H54 (cell line): ENCODE measurements around the gene ZNF575.
"Not testable (repeated sequence)": the region's sequence is repeated elsewhere in the genome, so short reads cannot be mapped to it uniquely, and the experiment has no call there.

Experiments
- DNase-seq: peaks from one replicate; pipeline ENCODE4 v3.0.0; 2011; ENCODE audit warnings: low spot score, mixed read lengths; ENCODE audit not compliant: insufficient read length
- FAIRE-seq: peaks from 3 replicates; lab custom pipeline; 2011; peaks lifted over from hg19 to GRCh38; lab: Jason Lieb, UNC
- POLR2A ChIP-seq: IDR thresholded peaks from 2 replicates; pipeline ENCODE4 v1.6.1; 2011; ENCODE audit warnings: low read depth, mild to moderate bottlenecking, low read length

The ZNF575 gene

DNA sequence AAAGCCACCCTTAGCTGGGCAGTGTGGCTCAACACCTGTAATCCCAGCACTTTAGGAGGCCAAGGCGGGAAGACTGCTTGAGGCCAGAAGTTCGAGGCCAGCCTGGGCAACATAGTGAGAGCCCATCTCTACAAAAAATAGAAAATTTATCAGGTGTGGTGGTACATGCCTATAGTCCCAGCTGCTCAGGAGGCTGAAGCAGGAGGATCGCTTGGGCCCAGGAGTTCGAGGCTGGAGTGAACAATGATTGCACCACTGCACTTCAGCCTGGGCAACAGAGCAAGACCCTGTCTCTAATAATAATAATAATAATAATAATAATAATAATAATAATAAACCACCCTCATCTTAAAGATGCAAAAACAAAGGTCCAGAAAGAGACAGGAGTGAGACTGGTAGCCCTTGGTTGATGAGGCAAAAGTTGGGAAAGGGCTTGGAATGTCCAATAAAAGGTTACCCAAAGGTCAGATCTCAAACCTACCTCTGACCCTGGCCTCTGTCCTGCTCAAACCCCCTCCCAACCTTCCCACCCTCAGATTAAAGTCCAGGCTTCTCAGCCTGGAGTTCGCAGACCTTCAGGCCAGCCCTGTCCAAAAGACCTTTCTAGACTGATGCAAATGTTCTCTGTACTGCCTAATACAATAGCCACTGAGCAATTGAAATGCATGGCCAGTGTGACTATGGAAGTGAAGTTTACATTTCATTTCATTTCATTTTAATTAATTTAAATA lies 9.1 kb downstream of the ZNF575 start:
- DNase-seq = no peak
- no peak for FAIRE-seq
- TF ChIP-seq POLR2A = no peak

DNA sequence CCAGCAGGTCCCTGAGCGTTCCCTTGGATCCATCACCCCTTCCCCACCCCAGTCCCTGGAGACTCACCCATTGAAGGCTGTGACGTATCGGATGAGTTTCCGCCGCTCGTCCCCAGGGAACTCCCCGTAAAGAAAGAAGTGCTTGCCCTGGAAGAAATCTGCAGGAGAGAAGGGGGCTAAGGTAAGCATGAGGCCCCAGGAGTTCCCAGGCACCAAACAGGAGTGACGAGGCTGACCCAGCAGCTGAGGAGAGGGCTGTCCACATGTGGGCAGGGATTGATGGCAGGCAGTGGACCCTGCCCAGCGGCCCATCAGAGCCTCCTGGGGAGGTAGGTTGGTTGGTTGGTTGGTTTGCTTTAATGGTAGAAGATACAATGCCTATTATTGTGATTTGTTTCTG lies 11.1 kb downstream of the ZNF575 start:
- DNase-seq (no peak), FAIRE-seq (no peak)

DNA sequence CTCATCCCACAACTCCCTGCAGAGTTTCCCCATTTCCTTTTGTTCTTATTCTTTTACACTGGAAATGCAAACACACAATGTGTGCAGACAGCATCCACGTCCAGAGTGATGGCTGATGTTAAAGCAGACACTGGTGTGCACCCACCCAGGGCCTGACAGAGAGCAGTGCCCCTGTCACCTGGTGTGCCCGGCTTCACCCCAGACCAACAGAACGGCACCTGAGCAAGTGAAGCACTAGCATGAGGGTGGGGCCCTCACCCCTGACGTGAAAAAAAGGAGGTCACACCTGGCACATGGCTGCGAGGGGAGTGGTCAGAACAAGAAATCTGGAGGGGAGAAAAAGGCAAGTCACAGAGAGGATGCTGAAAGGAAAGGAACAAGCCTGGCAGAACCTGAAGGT lies 12.3 kb downstream of the ZNF575 start:
- TF ChIP-seq POLR2A = no peak
- no peak for FAIRE-seq
- no peak for DNase-seq

More for the DNA sequence above, 11.1 kb downstream of the ZNF575 start:
- no peak for TF ChIP-seq POLR2A

DNA sequence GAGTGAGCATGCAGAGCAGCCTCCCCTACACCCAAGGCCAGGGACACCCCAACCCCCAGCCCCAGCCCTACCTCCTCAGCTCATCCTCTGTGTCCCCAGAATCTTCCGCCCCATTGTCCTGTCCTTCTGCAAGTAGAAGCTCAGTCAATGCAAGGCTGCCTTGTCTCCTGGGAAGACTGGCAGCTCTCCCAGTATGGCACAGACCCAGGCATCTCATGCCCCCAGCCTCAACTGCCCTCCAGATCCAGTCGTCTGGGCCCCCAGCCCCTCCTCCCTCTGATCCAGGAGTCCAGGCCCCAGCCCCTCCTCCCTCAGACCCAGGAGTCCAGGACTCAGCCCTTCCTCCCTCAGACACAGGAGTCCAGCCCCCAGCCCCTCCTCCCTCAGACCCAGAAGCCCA lies 13.0 kb downstream of the ZNF575 start:
- DNase-seq (no peak), FAIRE-seq (no peak)

DNA sequence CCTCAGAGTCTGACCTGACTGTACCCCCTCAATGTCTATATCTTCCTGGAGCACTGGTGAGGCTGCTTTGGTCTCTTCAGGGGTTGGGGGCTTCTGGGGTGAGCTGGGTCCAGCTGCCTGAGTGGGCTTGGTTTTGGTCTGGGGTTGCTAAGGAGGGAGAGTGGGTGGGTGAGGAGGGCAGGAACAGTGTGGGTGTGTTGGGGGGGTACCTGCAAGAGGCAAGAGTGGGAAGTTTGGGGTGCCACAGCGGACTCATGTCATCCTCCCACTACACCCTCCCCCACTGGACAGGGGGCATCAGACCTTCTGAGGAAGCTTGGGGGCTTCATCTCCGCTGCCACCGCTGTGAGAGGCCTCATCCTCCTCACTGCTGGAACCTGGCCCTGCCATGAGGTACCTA lies 13.6 kb downstream of the ZNF575 start:
- FAIRE-seq (no peak), DNase-seq (no peak)
- no peak for TF ChIP-seq POLR2A

More for the DNA sequence above, 13.0 kb downstream of the ZNF575 start:
- no peak for TF ChIP-seq POLR2A

DNA sequence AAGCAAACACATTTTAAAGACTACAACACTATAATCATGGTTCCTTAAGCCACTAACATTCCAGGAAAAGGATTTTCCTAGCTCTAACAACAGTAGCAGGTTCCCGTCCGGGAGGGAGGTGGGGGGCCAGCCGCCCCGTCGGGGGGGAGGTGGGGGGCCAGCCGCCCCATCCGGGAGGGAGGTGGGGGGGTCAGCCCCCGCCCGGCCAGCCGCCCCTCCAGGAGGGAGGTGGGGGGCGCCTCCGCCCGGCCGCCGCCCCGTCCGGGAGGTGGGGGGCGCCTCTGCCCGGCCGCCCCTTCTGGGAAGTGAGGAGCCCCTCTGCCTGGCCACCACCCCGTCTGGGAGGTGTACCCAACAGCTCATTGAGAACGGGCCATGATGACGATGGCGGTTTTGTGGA lies 14.9 kb downstream of the ZNF575 start:
- DNase-seq, FAIRE-seq: not testable (repeated sequence)

DNA sequence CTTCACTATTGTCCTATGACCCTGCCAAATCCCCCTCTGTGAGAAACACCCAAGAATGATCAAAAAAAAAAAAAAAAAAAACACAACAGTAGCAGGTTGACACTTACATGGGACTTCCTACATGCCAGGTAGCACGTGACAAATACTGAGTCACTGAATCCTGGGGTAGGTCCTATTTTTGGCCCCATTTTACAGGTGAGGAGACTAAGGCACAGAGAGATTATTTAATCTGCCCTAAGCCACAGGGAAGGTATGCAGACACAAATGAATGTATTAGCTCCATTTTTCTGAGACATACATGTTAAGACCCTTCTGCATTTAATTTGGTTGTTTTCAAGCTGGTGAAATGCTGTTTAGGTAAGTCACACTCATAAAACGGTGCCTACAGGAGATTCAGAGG lies 15.7 kb downstream of the ZNF575 start:
- FAIRE-seq (no peak), DNase-seq (no peak)
- TF ChIP-seq POLR2A = no peak

DNA sequence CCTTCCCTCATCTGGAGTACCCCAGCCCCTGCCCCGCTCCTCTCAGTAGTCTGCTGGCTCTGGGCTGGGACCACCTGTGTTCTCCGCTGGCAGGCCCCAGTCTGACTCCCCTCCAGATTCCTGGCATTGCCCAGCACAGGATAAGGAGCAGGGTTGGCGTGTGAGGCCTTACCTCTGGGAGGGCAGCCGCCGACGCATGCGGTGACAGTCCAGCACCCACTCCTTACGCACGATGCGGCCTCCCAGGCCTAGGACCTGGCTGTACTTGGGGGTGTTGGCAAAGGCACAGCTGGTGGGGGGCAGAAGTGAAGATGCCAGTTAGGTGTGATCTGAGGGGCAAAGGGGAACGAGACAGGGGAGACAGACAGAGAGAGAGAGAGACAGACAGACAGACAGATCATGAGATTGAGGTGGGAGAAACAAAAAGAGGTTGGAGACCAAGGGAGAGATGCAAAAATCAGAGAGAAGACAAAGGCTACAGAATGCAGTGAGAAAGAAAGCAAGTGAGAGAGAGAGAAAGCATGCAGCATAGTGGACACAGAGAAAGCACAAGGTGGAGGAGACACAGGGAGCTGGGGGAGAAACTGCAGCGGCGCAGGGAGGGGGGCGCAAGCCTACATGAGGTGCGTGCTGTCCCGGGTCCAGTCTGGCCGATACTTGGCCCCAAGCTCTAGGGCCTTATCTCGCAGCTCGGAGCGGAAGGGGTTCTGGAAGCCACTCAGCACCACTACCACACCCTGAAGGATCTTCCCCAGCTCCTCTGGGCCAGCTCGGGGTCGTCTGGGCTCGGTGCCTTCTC lies 18.6 kb downstream of the ZNF575 start:
- DNase-seq (no peak), FAIRE-seq (no peak)
- no peak for TF ChIP-seq POLR2A

DNA sequence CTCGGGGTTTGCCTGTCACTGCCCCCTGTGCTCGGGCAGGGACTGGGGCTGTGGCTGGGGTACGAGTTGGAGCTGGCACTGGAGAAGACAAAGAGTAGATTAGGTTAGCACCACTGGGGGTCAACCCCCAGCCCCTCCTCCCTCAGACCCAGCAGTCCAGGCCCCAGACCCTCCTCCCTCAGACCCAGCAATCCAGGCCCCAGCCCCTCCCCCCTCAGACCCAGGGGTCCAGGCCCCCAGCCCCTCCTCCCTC lies 19.1 kb downstream of the ZNF575 start:
- DNase-seq (no peak), FAIRE-seq (no peak)
- no peak for TF ChIP-seq POLR2A

DNA sequence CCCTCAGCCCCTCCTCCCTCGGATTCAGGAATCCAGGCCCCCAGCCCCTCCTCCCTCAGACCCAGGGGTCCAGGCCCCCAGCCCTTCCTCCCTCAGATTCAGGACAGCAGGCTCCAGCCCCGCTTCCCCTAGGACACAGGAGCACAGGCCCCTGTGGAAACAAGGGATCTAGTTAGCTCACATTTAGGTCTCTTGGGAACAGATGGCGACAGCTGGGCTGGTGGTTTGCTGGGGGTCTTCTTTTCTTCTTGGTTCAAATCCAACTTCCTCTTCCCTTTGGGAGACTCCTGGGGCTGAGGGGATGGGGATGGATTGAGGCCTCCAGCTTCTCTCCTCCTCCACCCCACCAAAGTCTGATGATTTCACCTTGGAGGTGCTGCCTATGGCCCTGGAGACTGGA lies 19.6 kb downstream of the ZNF575 start:
- no peak for TF ChIP-seq POLR2A
- FAIRE-seq = no peak
- DNase-seq = no peak

DNA sequence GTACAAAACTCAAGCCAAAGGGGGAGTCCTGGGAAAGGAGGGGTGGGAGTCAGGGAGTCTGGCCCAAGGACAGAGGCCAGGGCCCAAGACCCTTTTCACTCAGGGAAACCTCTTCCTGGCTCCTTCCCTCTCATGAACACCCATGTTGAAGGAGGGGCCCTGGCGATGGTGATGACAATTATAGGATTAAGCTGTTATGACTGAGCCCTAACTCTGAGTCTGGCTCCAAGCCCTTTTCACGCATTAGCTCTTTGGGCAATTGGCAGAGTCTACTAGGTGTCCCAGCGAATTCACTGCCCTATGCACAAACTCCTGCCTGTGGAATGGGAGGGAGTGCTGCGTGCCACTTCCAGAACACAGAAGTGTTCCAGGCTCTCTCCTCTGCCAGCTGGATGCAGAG lies 20.7 kb downstream of the ZNF575 start:
- DNase-seq (no peak), FAIRE-seq (no peak)
- TF ChIP-seq POLR2A = no peak

DNA sequence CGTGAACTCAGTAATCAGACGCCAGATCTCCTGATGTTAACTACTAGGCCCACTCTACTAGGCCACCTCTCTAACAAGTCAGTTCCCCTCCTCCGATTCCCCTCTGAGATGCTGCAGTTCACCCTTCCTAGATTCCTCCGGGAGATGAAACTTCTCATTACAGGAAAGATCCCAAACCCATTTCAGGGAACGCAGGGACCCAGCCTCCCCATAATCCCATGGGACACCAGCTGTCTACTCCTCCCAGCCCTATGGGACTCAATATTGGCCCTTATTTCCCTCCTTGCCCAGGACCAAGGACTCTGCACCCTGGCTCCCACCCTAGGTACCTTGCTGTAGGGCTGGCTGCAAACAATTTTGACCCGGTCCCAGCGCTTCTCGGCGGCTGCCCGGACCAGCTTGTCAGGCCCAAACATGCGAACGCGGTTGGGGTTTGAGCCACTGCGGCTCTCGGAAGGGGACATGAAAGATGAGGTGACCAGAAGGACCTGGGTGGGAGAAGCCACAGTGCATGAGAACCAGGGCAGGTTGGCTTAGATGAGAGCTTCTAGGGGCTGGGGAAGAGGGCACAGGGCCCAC lies 21.4 kb downstream of the ZNF575 start:
- DNase-seq (no peak), FAIRE-seq (no peak)
- TF ChIP-seq POLR2A = no peak

DNA sequence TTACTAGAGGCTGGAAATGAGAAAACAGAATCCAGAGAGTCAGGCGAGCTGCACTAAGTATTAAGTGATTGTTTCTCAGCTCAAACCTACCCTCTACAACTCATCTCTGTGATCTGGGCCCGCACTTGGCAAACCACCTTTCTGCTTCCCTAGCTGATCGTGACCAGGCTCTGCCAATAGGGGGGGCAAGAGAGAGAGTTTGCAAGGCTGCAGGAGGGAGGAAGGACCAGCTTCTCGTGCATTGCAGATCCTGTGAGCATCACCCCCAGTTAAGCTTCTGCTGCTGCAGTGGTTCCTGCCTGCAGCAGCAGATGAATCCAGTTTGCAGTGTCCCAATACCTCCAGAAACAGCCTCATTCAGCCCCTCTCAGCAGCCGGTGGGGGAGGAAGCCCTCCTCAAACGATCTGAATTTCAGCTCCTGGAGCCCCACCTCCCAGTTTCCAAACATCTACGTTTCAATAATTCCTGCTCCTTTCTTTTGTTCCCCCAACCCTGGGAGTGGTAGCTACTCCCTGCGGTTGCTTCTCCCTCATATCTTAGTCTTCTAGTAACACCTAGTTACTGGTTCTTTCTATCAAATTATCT lies 22.3 kb downstream of the ZNF575 start:
- DNase-seq (peak; percentile 91), FAIRE-seq (peak; percentile 20)
- no peak for TF ChIP-seq POLR2A

DNA sequence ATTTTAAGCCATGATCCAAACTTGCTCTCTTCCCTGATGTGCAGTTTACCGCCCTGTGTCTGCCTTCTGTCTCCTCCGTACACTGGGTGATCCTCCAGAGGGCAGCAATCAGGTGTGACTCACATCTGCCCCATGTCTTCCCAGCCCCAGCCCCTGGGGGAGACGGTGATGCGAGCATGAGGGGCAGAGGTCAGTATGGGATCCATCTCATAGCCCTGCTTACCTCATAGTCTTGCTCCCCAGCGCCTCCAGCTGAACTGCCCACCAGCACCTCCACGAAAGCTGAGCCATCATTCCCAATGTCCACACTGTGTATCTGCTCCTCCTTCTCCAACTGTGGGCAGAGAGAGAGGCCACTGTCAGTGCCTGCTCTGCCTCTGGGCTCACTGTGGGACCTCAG lies 27.7 kb downstream of the ZNF575 start:
- FAIRE-seq (no peak), DNase-seq (peak; percentile 77)
- TF ChIP-seq POLR2A = no peak
